Measurements from ENCODE around the gene NFILZ. TPM values are rescaled to one million over a fixed set of nuclear protein-coding genes. Genes with fewer than 3 reads are reported as not detected.

Gene NFILZ
- total RNA-seq, 1 experiment from 2014 or later, result not detected

GRCh38 chr19:8639821-8640401, 9.5 kb downstream of the NFILZ start:
- H3K27ac ChIP-seq (ENCODE audit: low read depth, low read length), result no peak overlapping the region
- intact Hi-C loops (cut with micrococcal nuclease), result no loop called here
- ChIA-PET CTCF (interaction anchor here (0.7 kb wide), 1 partner anchor 1360 kb away, joined by 5 read pairs; no protein-coding TSS in a partner anchor), POLR2A (no interaction called here), RAD21 (ENCODE audit: low non-redundant PET in 1 of 2, low total read pairs in 2 of 2, uncharacterized antibody in 2 of 2, unreplicated experiment in 2 of 2) (interaction anchor here in 1 of 2 experiments (0.7 kb wide), 1 partner anchor 16 kb away, joined by 3 read pairs; no protein-coding TSS in a partner anchor)
- no peak overlapping the region for H2AFZ ChIP-seq (ENCODE audit: low read depth, low read length, poor library complexity, severe bottlenecking)
- no peak overlapping the region for H3K9ac ChIP-seq (ENCODE audit: low read length)
- H3K79me2 ChIP-seq (ENCODE audit: insufficient read depth, low read length), result no peaks in the 10 kb centered on the region
- H4K20me1 ChIP-seq (ENCODE audit: insufficient read depth), result no peaks in the 10 kb centered on the region
- no peak overlapping the region for H3K4me3 ChIP-seq (replicated peaks in 1 of 2; ENCODE audit: low read depth in 1 of 2, low read length in 2 of 2)
- no peaks in the 10 kb centered on the region for H3K36me3 ChIP-seq (ENCODE audit: control insufficient read depth in 1 of 2, insufficient read depth in 2 of 2, low read length in 2 of 2)
- DNase-seq (ENCODE audit: low read depth, low spot score) (no peak), ATAC-seq (no peak)
- TF ChIP-seq, protein P1, sequence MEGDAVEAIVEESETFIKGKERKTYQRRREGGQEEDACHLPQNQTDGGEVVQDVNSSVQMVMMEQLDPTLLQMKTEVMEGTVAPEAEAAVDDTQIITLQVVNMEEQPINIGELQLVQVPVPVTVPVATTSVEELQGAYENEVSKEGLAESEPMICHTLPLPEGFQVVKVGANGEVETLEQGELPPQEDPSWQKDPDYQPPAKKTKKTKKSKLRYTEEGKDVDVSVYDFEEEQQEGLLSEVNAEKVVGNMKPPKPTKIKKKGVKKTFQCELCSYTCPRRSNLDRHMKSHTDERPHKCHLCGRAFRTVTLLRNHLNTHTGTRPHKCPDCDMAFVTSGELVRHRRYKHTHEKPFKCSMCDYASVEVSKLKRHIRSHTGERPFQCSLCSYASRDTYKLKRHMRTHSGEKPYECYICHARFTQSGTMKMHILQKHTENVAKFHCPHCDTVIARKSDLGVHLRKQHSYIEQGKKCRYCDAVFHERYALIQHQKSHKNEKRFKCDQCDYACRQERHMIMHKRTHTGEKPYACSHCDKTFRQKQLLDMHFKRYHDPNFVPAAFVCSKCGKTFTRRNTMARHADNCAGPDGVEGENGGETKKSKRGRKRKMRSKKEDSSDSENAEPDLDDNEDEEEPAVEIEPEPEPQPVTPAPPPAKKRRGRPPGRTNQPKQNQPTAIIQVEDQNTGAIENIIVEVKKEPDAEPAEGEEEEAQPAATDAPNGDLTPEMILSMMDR (IDR thresholded peaks at IDR 0.05 in 2 of 3, conservative IDR thresholded peaks at IDR 0.05 in 1 of 3; ENCODE audit: borderline replicate concordance in 1 of 3, insufficient read depth in 1 of 3, low read depth in 2 of 3, low read length in 2 of 3), result no peak
- TF ChIP-seq POLR2A (IDR thresholded peaks at IDR 0.05; ENCODE audit: borderline replicate concordance, extremely low read depth, insufficient read depth, insufficient read length) (no peak), EGR1 (IDR thresholded peaks at IDR 0.05; ENCODE audit: low read depth) (no peak), ZBTB33 (IDR thresholded peaks at IDR 0.05; ENCODE audit: extremely low read depth, insufficient replicate concordance, low read length) (no peak)
- no TSS peak for BruUV-seq (replicated peaks)
- no peak overlapping the region for H3K4me2 ChIP-seq (ENCODE audit: low read length)
- H3K9me3 ChIP-seq (ENCODE audit: control insufficient read depth in 1 of 2, insufficient read depth in 1 of 2, low read depth in 1 of 2, low read length in 2 of 2), result no peaks in the 10 kb centered on the region
- no peaks in the 10 kb centered on the region for H3K4me1 ChIP-seq (ENCODE audit: control insufficient read depth in 1 of 2, insufficient read depth in 2 of 2, low read length in 2 of 2)
- no peaks in the 10 kb centered on the region for H3K27me3 ChIP-seq (ENCODE audit: insufficient read depth, low read length)
- no peaks in the 10 kb centered on the region for H3K9me2 ChIP-seq (ENCODE audit: insufficient read depth)

Data from HCT116 (cell line).